H9 (cell line): ENCODE measurements around the gene STT3B. TPM values are rescaled to one million over a fixed set of nuclear protein-coding genes. Genes with fewer than 3 reads are reported as not detected.

Experiments
- DNase-seq: peaks from one replicate; pipeline ENCODE4 v3.0.0-alpha.2; 2017
- H2AFZ ChIP-seq: one replicate; pipeline ENCODE4 v1.6.1; 2013; ENCODE audit warnings: mild to moderate bottlenecking, low read length, control low read depth, moderate library complexity
- H2AK5ac ChIP-seq: 2 replicates; pipeline ENCODE4 v1.6.1; 2013; ENCODE audit warnings: low read length, control low read depth, mixed read lengths; ENCODE audit not compliant: insufficient read length
- H2BK120ac ChIP-seq: one replicate; pipeline ENCODE4 v1.6.1; 2013; ENCODE audit warnings: low read depth, mild to moderate bottlenecking, low read length, control low read depth, inconsistent platforms; ENCODE audit not compliant: poor library complexity, severe bottlenecking
- H2BK12ac ChIP-seq: 2 replicates; pipeline ENCODE4 v1.6.1; 2013; ENCODE audit warnings: low read length, control low read depth, mixed read lengths, low read depth; ENCODE audit not compliant: insufficient read length
- H2BK15ac ChIP-seq: 2 replicates; pipeline ENCODE4 v1.6.1; 2013; ENCODE audit warnings: low read depth, low read length, control low read depth
- H2BK20ac ChIP-seq: one replicate; pipeline ENCODE4 v1.6.1; 2013; ENCODE audit warnings: low read depth, mild to moderate bottlenecking, low read length, control low read depth, inconsistent platforms; ENCODE audit not compliant: poor library complexity, severe bottlenecking
- H2BK5ac ChIP-seq: 2 replicates; pipeline ENCODE4 v1.6.1; 2013; ENCODE audit warnings: low read length, control low read depth, mixed read lengths; ENCODE audit not compliant: insufficient read length
- H3K14ac ChIP-seq: 2 replicates; pipeline ENCODE4 v1.6.1; 2013; ENCODE audit warnings: low read length, control low read depth; ENCODE audit not compliant: insufficient read depth
- H3K18ac ChIP-seq: 2 replicates; pipeline ENCODE4 v1.6.1; 2013; ENCODE audit warnings: low read depth, mild to moderate bottlenecking, mixed read lengths, low read length, control low read depth; ENCODE audit not compliant: insufficient read length
- H3K23ac ChIP-seq: 2 replicates; pipeline ENCODE4 v1.6.1; 2013; ENCODE audit warnings: low read length, control low read depth, mixed read lengths, low read depth; ENCODE audit not compliant: insufficient read length
- H3K23me2 ChIP-seq: 2 replicates; pipeline ENCODE4 v1.6.1; 2013; ENCODE audit warnings: low read depth, mild to moderate bottlenecking, mixed read lengths, low read length, control low read depth; ENCODE audit not compliant: insufficient read length, poor library complexity, severe bottlenecking
- H3K27ac ChIP-seq: 2 replicates; pipeline ENCODE4 v1.5.1; 2013; ENCODE audit warnings: low read length, control low read depth, mixed read lengths, low read depth; ENCODE audit not compliant: insufficient read length
- H3K27me3 ChIP-seq: 2 replicates; pipeline ENCODE4 v1.6.1; 2013; ENCODE audit warnings: low read length, control low read depth, inconsistent platforms; ENCODE audit not compliant: insufficient read depth
- H3K4ac ChIP-seq: 2 replicates; pipeline ENCODE4 v1.6.1; 2013; ENCODE audit warnings: low read depth, mild to moderate bottlenecking, control low read depth, inconsistent platforms, low read length, moderate library complexity
- H3K4me1 ChIP-seq: 2 replicates; pipeline ENCODE4 v1.6.1; 2013; ENCODE audit warnings: low read length, control low read depth, inconsistent platforms; ENCODE audit not compliant: insufficient read depth
- H3K4me2 ChIP-seq: 2 replicates; pipeline ENCODE4 v1.6.1; 2013; ENCODE audit warnings: low read length, control low read depth, mixed read lengths; ENCODE audit not compliant: insufficient read length, insufficient read depth
- H3K56ac ChIP-seq: 2 replicates; pipeline ENCODE4 v1.6.1; 2013; ENCODE audit warnings: low read depth, mild to moderate bottlenecking, mixed read lengths, low read length, control low read depth; ENCODE audit not compliant: insufficient read length
- H3K79me1 ChIP-seq: 2 replicates; pipeline ENCODE4 v1.6.1; 2013; ENCODE audit warnings: low read depth, mild to moderate bottlenecking, moderate library complexity, low read length, control low read depth, inconsistent platforms; ENCODE audit not compliant: insufficient read depth, poor library complexity, severe bottlenecking
- H3K79me2 ChIP-seq: 2 replicates; pipeline ENCODE4 v1.6.1; 2013; ENCODE audit warnings: low read length, control low read depth, inconsistent platforms; ENCODE audit not compliant: insufficient read depth
- H3K9ac ChIP-seq: 2 replicates; pipeline ENCODE4 v1.6.1; 2013; ENCODE audit warnings: low read length, control low read depth, mixed read lengths; ENCODE audit not compliant: insufficient read length; ENCODE audit errors: extremely low read depth
- H3K9me3 ChIP-seq: one replicate; pipeline ENCODE4 v1.6.1; 2013; ENCODE audit warnings: low read depth, low read length, inconsistent platforms; ENCODE audit not compliant: control insufficient read depth
- H3T11ph ChIP-seq: one replicate; pipeline ENCODE4 v1.6.1; 2013; ENCODE audit warnings: mild to moderate bottlenecking, low read length, control low read depth, inconsistent platforms
- H4K20me1 ChIP-seq: one replicate; pipeline ENCODE4 v1.6.1; 2013; ENCODE audit not compliant: control insufficient read depth, insufficient read length, insufficient read depth
- H4K5ac ChIP-seq: 2 replicates; pipeline ENCODE4 v1.6.1; 2013; ENCODE audit warnings: low read depth, mild to moderate bottlenecking, mixed read lengths, low read length, control low read depth; ENCODE audit not compliant: insufficient read length
- H4K8ac ChIP-seq: replicated peaks from 2 replicates; pipeline ENCODE4 v1.6.1; 2013; ENCODE audit warnings: low read length, control low read depth, mixed read lengths, low read depth; ENCODE audit not compliant: insufficient read length
- H4K91ac ChIP-seq: 2 replicates; pipeline ENCODE4 v1.6.1; 2013; ENCODE audit warnings: low read depth, mild to moderate bottlenecking, moderate library complexity, mixed read lengths, low read length, control low read depth; ENCODE audit not compliant: insufficient read length
- H3K27ac Mint-ChIP-seq, 3 experiments: 2 replicates in 2 of 3; 3 replicates in 1 of 3; pipeline ENCODE4 v1.8.0; 2020 to 2021; ENCODE audit warnings: mixed read lengths in 3 of 3, mild to moderate bottlenecking in 1 of 3, moderate library complexity in 1 of 3
- H3K27me3 Mint-ChIP-seq: 2 replicates; pipeline ENCODE4 v1.8.0; 2021; ENCODE audit warnings: low read depth, mild to moderate bottlenecking, moderate library complexity, mixed read lengths
- H3K36me3 Mint-ChIP-seq, 3 experiments: 2 replicates in 2 of 3; 3 replicates in 1 of 3; pipeline ENCODE4 v1.8.0; 2020 to 2021; ENCODE audit warnings: low read depth in 3 of 3, mixed read lengths in 3 of 3; ENCODE audit not compliant: insufficient read depth in 1 of 3
- H3K4me1 Mint-ChIP-seq, 2 experiments: 2 replicates each; pipeline ENCODE4 v1.8.0; 2020; ENCODE audit warnings: mixed read lengths in 2 of 2
- H3K4me3 Mint-ChIP-seq, 2 experiments: 2 replicates in 1 of 2; 3 replicates in 1 of 2; pipeline ENCODE4 v1.8.0; 2020 to 2021; ENCODE audit warnings: mild to moderate bottlenecking in 2 of 2, mixed read lengths in 2 of 2, moderate library complexity in 1 of 2
- H3K9me3 Mint-ChIP-seq, 2 experiments: 2 replicates in 1 of 2; 3 replicates in 1 of 2; pipeline ENCODE4 v1.8.0; 2020; ENCODE audit warnings: mild to moderate bottlenecking in 2 of 2, mixed read lengths in 2 of 2, moderate library complexity in 1 of 2
- CTCF ChIP-seq: fragments of 200-600 bp; sonication (generic); conservative IDR thresholded peaks from 3 replicates; pipeline ENCODE4 v1.8.0; 2021; ENCODE audit warnings: antibody characterized with exemption, mild to moderate bottlenecking
- WGBS: extraction: QIAGEN DNeasy Blood & Tissue Kit; methylation state at CpG from one replicate; pipeline ENCODE4 v1.1.7; 2013; ENCODE audit warnings: missing lambda C conversion rate, low lambda C conversion rate, mixed read lengths; ENCODE audit not compliant: insufficient read length; ENCODE audit errors: extremely low coverage; 5-methylcytosine and 5-hydroxymethylcytosine counted together
- total RNA-seq: library from RNA; stranded (reverse); gene quantifications from 2 replicates; pipeline ENCODE4 v1.2.1, GENCODE V29; 2021

The STT3B gene
- total RNA-seq, 1 experiment from 2014 or later: 79.9 TPM

DNA sequence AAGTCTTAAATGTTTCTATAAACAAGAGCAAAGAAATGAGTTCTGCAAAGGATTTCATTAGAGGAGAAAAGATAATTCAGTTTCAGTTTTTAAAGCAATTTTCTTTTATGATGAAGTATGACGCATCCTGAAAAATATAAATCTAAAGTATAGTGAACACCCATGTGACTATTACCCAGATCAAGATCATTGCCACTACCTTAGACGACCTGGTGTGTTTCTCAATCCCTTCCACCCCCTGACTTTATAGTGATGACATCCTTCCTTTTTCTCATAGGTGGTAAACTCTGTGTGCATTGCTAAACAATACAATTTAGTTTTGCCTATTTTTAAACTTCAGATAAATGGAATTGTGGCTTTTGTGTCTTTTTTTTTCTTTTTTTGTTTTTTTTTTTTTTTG, 8.4 kb downstream of the STT3B start:
- H3K36me3 Mint-ChIP-seq: no peaks in the 10 kb centered on the region; a peak in 1 of 7 replicates
- Histone ChIP-seq H3T11ph (no peak overlapping the region), H3K4me1 (peaks cover 4% of the 10 kb centered on the region; the same call in 1 of the 2 replicates), H3K9ac (no peak overlapping the region), H3K27me3 (no peaks in the 10 kb centered on the region), H2BK15ac (no peak overlapping the region), H3K14ac (no peak overlapping the region), H3K4ac (no peak overlapping the region), H2AK5ac (no peak overlapping the region), H3K4me2 (no peak overlapping the region), H3K23me2 (no peaks in the 10 kb centered on the region), H2BK12ac (no peak overlapping the region), H3K9me3 (no peaks in the 10 kb centered on the region), H4K91ac (no peak overlapping the region), H2BK120ac (no peak overlapping the region), H3K79me1 (no peaks in the 10 kb centered on the region), H3K18ac (no peak overlapping the region), H3K23ac (no peak overlapping the region), H3K56ac (no peak overlapping the region), H2AFZ (no peak overlapping the region), H2BK20ac (no peak overlapping the region), H3K27ac (no peak overlapping the region), H4K8ac (no peak overlapping the region), H3K79me2 (peaks cover 27% of the 10 kb centered on the region; the same call in 1 of the 2 replicates), H4K5ac (no peak overlapping the region), H4K20me1 (no peaks in the 10 kb centered on the region), H2BK5ac (no peak overlapping the region)
- H3K27me3 Mint-ChIP-seq: no peaks in the 10 kb centered on the region
- peaks cover 49 to 59% of the 10 kb centered on the region in 2 experiments for H3K4me1 Mint-ChIP-seq
- H3K27ac Mint-ChIP-seq: no peak overlapping the region; a peak in 1 of 7 replicates
- no peak for DNase-seq
- no CpG with 5 or more reads among the region's 2 CpGs for WGBS
- no peak overlapping the region for H3K4me3 Mint-ChIP-seq
- no peaks in the 10 kb centered on the region for H3K9me3 Mint-ChIP-seq
- no peak for TF ChIP-seq CTCF
